K562 (cell line): ENCODE data around the gene PHYKPL. TPM values are rescaled to one million over a fixed set of nuclear protein-coding genes. Genes with fewer than 3 reads are reported as not detected.

ENCODE experiments used
- ATAC-seq: fragments of 200-7000 bp; cut with Tn5 transposase; 3 replicates; pipeline ENCODE4 v1.9.1; 2020; ENCODE audit warnings: moderate library complexity
- BruUV-seq: library from RNA; stranded (reverse); fragments of 400-500 nt; replicated peaks from 2 replicates; lab custom pipeline; 2021; lab: Mats Ljungman, UMichigan
- CTCF ChIA-PET: fragments of 300-600 bp; formaldehyde crosslinking; extraction: SDS; loops from one replicate; lab custom pipeline; 2021; ENCODE audit warnings: low intra/inter-chr PET ratio; lab: Yijun Ruan, JAX
- POLR2A ChIA-PET: fragments of 300-600, 350-650 bp; sonication (Branson Sonifier 250); formaldehyde crosslinking; extraction: SDS; loops from one replicate; lab custom pipeline; 2021; ENCODE audit warnings: antibody characterized with exemption, inconsistent platforms; lab: Yijun Ruan, JAX
- DNase-seq, 4 experiments: peaks; one replicate each; pipeline versions ENCODE4 v3.0.0 to v3.0.0-alpha.2; 2011 to 2018; ENCODE audit warnings: low spot score in 3 of 4, mixed read lengths in 3 of 4; ENCODE audit errors: extremely low read depth in 1 of 4
- FAIRE-seq: peaks from 2 replicates; lab custom pipeline; 2011; peaks lifted over from hg19 to GRCh38; lab: Jason Lieb, UNC
- H2AFZ ChIP-seq: 2 replicates; pipeline ENCODE4 v1.6.0; 2011; ENCODE audit warnings: low read depth, low read length, control low read depth, inconsistent platforms
- H3K27ac ChIP-seq: fragments of 200-600 bp; 3 replicates; pipeline ENCODE4 v1.8.0; 2011; ENCODE audit warnings: low read depth, mild to moderate bottlenecking, control low read depth, inconsistent platforms, low read length, moderate library complexity, mixed read lengths; ENCODE audit errors: extremely low read depth
- H3K27me3 ChIP-seq, 2 experiments: fragments of 300-600 bp in 1 of 2; 2 replicates in 1 of 2; 3 replicates in 1 of 2; pipeline versions ENCODE4 v1.6.0 to v1.8.0; 2011; ENCODE audit warnings: inconsistent platforms in 2 of 2, low read length in 2 of 2, mild to moderate bottlenecking in 1 of 2, mixed read lengths in 1 of 2, moderate library complexity in 1 of 2; ENCODE audit not compliant: control insufficient read depth in 2 of 2, insufficient read depth in 2 of 2
- H3K36me3 ChIP-seq: fragments of 300-600 bp; 3 replicates; pipeline ENCODE4 v1.8.0; 2011; ENCODE audit warnings: mild to moderate bottlenecking, low read length, inconsistent platforms; ENCODE audit not compliant: control insufficient read depth, insufficient read depth
- H3K4me1 ChIP-seq, 2 experiments: fragments of 200-600 bp in 1 of 2; replicated peaks in 1 of 2; 2 replicates in 1 of 2; 3 replicates in 1 of 2; pipeline versions ENCODE4 v1.5.1 to v1.8.0; 2011; ENCODE audit warnings: inconsistent platforms in 2 of 2, low read length in 2 of 2, mild to moderate bottlenecking in 1 of 2, mixed read lengths in 1 of 2, moderate library complexity in 1 of 2; ENCODE audit not compliant: control insufficient read depth in 2 of 2, insufficient read depth in 2 of 2
- H3K4me2 ChIP-seq: 2 replicates; pipeline ENCODE4 v1.6.1; 2011; ENCODE audit warnings: low read length, control low read depth, inconsistent platforms, mixed read lengths; ENCODE audit not compliant: insufficient read depth
- H3K4me3 ChIP-seq: fragments of 200-600 bp; sonication (generic), shearing (Covaris generic); 2 replicates; pipeline ENCODE4 v1.5.1; 2016; ENCODE audit warnings: control low read depth, inconsistent platforms
- H3K79me2 ChIP-seq: fragments of 200-600 bp; 3 replicates; pipeline ENCODE4 v1.8.0; 2011; ENCODE audit warnings: low read length, inconsistent platforms; ENCODE audit not compliant: control insufficient read depth, insufficient read depth
- H3K9ac ChIP-seq, 2 experiments: 2 replicates each; pipeline versions ENCODE4 v1.6.0 to v1.6.1; 2011; ENCODE audit warnings: low read depth in 2 of 2, low read length in 2 of 2, control low read depth in 1 of 2, inconsistent platforms in 1 of 2, mild to moderate bottlenecking in 1 of 2, mixed read lengths in 1 of 2; ENCODE audit not compliant: insufficient read depth in 1 of 2
- H3K9me1 ChIP-seq: one replicate; pipeline ENCODE4 v1.6.0; 2011; ENCODE audit warnings: inconsistent platforms, mild to moderate bottlenecking, low read length, moderate library complexity; ENCODE audit not compliant: control insufficient read depth, insufficient read depth
- H3K9me3 ChIP-seq: replicated peaks from 2 replicates; pipeline ENCODE4 v1.5.1; 2011; ENCODE audit warnings: low read depth, low read length, inconsistent platforms; ENCODE audit not compliant: control insufficient read depth, insufficient read depth
- H4K20me1 ChIP-seq: replicated peaks from 2 replicates; pipeline ENCODE4 v1.6.1; 2011; ENCODE audit warnings: low read length, inconsistent platforms, mixed read lengths; ENCODE audit not compliant: control insufficient read depth, insufficient read depth
- BRD9 ChIP-seq: fragments of 450-650 bp; IDR thresholded peaks from 2 replicates; pipeline ENCODE4 v1.6.1; 2018; ENCODE audit warnings: low read depth; ENCODE audit not compliant: partially characterized antibody
- ELF2 ChIP-seq: fragments of 250-450 bp; sonication (Bioruptor Pico); IDR thresholded peaks from 2 replicates; pipeline ENCODE4 v1.5.0; 2021; ENCODE audit warnings: mild to moderate bottlenecking
- ELF4 ChIP-seq: fragments of 450-650 bp; formaldehyde crosslinking; IDR thresholded peaks from 2 replicates; pipeline ENCODE4 v1.4.0; 2022; ENCODE audit warnings: missing genetic modification characterization
- NCOA2 ChIP-seq, 2 experiments: fragments of 450-650 bp; IDR thresholded peaks; 2 replicates each; pipeline ENCODE4 v1.6.1; 2018; ENCODE audit warnings: mild to moderate bottlenecking in 2 of 2, moderate library complexity in 1 of 2; ENCODE audit not compliant: partially characterized antibody in 2 of 2
- PHB2 ChIP-seq: fragments of 450-650 bp; IDR thresholded peaks from 2 replicates; pipeline ENCODE4 v1.6.1; 2017; ENCODE audit warnings: low read depth
- RHOXF2B ChIP-seq: fragments of 250-450 bp; sonication (Bioruptor Pico); conservative IDR thresholded peaks from 2 replicates; pipeline ENCODE4 v1.5.1; 2021
- SIX5 ChIP-seq, 2 experiments: IDR thresholded peaks; 2 replicates each; pipeline ENCODE4 v1.6.1; 2011; ENCODE audit warnings: low read length in 2 of 2, borderline replicate concordance in 1 of 2, low read depth in 1 of 2, mild to moderate bottlenecking in 1 of 2, moderate library complexity in 1 of 2; ENCODE audit not compliant: insufficient read depth in 1 of 2
- SMARCA4 ChIP-seq: fragments of 450-650 bp; IDR thresholded peaks from 2 replicates; pipeline ENCODE4 v1.6.1; 2016
- XRCC5 ChIP-seq: fragments of 200-400 bp; formaldehyde crosslinking; IDR thresholded peaks from 2 replicates; pipeline ENCODE4 v1.6.1; 2017; ENCODE audit warnings: low read depth, mild to moderate bottlenecking, low read length
- ZC3H4 ChIP-seq: sonication (generic); formaldehyde crosslinking; IDR thresholded peaks from 2 replicates; pipeline ENCODE4 v1.9.0; 2021; ENCODE audit warnings: missing genetic modification reagents, borderline replicate concordance
- ZNF384 ChIP-seq: IDR thresholded peaks from 2 replicates; pipeline ENCODE4 v1.6.1; 2012; ENCODE audit warnings: low read depth, low read length, improper control_type of control experiment
- WGBS: fragments of 100-300 bp; shearing (Covaris generic); methylation state at CpG from one replicate; pipeline ENCODE4 v1.1.6; 2016; ENCODE audit warnings: low coverage, mixed read lengths; ENCODE audit not compliant: insufficient coverage; ENCODE audit errors: missing lambda C conversion rate; 5-methylcytosine and 5-hydroxymethylcytosine counted together
- in situ Hi-C: fragments of 300-500 bp; cut with MboI; formaldehyde crosslinking; loops from 4 replicates; pipeline ENCODE4 v1.15.0; 2018; ENCODE audit warnings: inconsistent platforms, mixed read lengths
- intact Hi-C: fragments of 100-400 bp; cut with micrococcal nuclease; formaldehyde crosslinking; loops from 2 replicates; pipeline ENCODE4 v1.14.2; 2022
- polyA plus RNA-seq, 8 experiments: library from polyadenylated mRNA; depleted of rRNA in 4 of 8; stranded (reverse) in 5 of 8; unstranded in 3 of 8; fragments of >200 nt; fragmentation: Nextera tagmentation in 2 of 8; fragmentation: Illumina TruSeq in 1 of 8; extraction: Ambion mirVana in 2 of 8; extraction: Trizol in 1 of 8; gene quantifications; 2 replicates each; pipeline versions ENCODE4 v1.2.1 to v1.2.3, GENCODE V29; 2011 to 2014; ENCODE audit warnings: inconsistent platforms in 1 of 8, missing spikeins in 1 of 8
- total RNA-seq, 7 experiments: library from RNA; depleted of rRNA in 6 of 7; stranded (reverse); fragments of >200 nt in 6 of 7; fragmentation: Illumina TruSeq in 2 of 7; extraction: Trizol in 2 of 7; gene quantifications; 2 replicates each; pipeline versions ENCODE4 v1.2.1 to v1.2.3, GENCODE V29; 2011 to 2021; ENCODE audit warnings: low replicate concordance in 1 of 7
- TF ChIP-seq, protein P1 (sequence below): sonication (generic); formaldehyde crosslinking; IDR thresholded peaks from 2 replicates; pipeline ENCODE4 v1.5.0; 2020; ENCODE audit warnings: missing genetic modification reagents
- TF ChIP-seq, protein P2 (sequence below), 3 experiments: fragments of 200-800 bp in 1 of 3; sonication (Bioruptor generic) in 1 of 3; sonication (generic) in 1 of 3; formaldehyde crosslinking in 1 of 3; IDR thresholded peaks; 2 replicates each; pipeline versions ENCODE4 v1.6.1 to v1.8.0; 2016 to 2022; ENCODE audit warnings: mild to moderate bottlenecking in 2 of 3, missing compliant biosample characterization in 2 of 3, missing genetic modification characterization in 2 of 3, missing genetic modification reagents in 1 of 3
- TF ChIP-seq, protein P3 (sequence below): fragments of 450-650 bp; IDR thresholded peaks from 2 replicates; pipeline ENCODE4 v1.6.1; 2016; ENCODE audit warnings: low read depth

Gene PHYKPL
- total and polyA plus RNA-seq, 9 of the 15 experiments (the other 6 are each of a cell fraction or from before 2014, with no cell fraction given): 4.7 to 34.7 (median 18.6) TPM

DNA sequence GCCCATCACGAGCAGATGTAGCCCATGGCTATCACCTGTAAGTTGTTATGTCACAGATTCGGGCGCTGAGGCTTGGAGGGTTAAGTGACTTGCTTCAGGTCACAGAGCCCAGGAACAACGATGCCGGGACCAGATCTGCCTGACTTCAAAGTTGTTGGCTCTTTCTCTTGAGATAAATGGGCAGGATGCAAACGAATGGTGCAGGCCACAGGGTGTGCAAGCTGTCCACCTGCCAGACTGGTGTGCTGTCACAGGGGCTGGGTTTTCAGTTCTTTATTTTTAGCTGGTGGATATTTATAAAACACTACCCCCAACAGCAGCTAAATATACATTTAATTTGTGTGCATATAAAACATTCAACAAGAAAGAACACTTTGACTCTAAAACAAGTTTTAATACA, 17.7 kb upstream of the PHYKPL start:
- intact Hi-C loops: no loop called here
- Histone ChIP-seq H3K4me3 (no peak overlapping the region), H2AFZ (no peak overlapping the region), H3K9me3 (no peaks in the 10 kb centered on the region), H3K9ac (no peak overlapping the region), H3K27me3 (peaks cover 16 to 62% of the 10 kb centered on the region in 2 experiments; a peak in 3 of 5 replicates), H3K9me1 (no peaks in the 10 kb centered on the region), H3K4me2 (no peak overlapping the region), H3K79me2 (no peaks in the 10 kb centered on the region), H3K36me3 (no peaks in the 10 kb centered on the region), H3K4me1 (peaks cover 0 to 9% of the 10 kb centered on the region in 2 experiments; a peak in 2 of 5 replicates), H3K27ac (no peak overlapping the region), H4K20me1 (no peaks in the 10 kb centered on the region)
- no peak for FAIRE-seq
- no peak for DNase-seq
- ChIA-PET POLR2A (interaction anchor here (0.9 to 1.7 kb wide), 3 partner anchors 8 to 67 kb away, joined by 3 to 5 read pairs (median 3); no protein-coding TSS in a partner anchor), CTCF (no interaction called here)
- in situ Hi-C loops: no loop called here
- 5% methylated on average over 6 of the region's 6 CpGs for WGBS
- no peak for ATAC-seq
- no TSS peak for BruUV-seq
- TF ChIP-seq, protein P1, sequence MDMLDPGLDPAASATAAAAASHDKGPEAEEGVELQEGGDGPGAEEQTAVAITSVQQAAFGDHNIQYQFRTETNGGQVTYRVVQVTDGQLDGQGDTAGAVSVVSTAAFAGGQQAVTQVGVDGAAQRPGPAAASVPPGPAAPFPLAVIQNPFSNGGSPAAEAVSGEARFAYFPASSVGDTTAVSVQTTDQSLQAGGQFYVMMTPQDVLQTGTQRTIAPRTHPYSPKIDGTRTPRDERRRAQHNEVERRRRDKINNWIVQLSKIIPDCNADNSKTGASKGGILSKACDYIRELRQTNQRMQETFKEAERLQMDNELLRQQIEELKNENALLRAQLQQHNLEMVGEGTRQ (CRISPR knock-in tag): no peak
- TF ChIP-seq ELF4 (CRISPR knock-in tag) (no peak), PHB2 (no peak), BRD9 (no peak), ZNF384 (no peak), ELF2 (no peak), SMARCA4 (no peak), ZC3H4 (CRISPR knock-in tag) (no peak), NCOA2 (IDR thresholded peaks at IDR 0.05; ENCODE audit: partially characterized antibody in 2 of 2) (no peak), RHOXF2B (CRISPR knock-in tag) (no peak), XRCC5 (no peak), SIX5 (IDR thresholded peaks at IDR 0.05; ENCODE audit: borderline replicate concordance in 1 of 2, insufficient read depth in 1 of 2, low read depth in 1 of 2, low read length in 2 of 2) (no peak)
- TF ChIP-seq, protein P2, sequence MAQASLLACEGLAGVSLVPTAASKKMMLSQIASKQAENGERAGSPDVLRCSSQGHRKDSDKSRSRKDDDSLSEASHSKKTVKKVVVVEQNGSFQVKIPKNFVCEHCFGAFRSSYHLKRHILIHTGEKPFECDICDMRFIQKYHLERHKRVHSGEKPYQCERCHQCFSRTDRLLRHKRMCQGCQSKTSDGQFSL (CRISPR knock-in tag; IDR thresholded peaks at IDR 0.05): no peak
- TF ChIP-seq, protein P2 (tag; IDR thresholded peaks at IDR 0.05): no peak
- TF ChIP-seq, protein P3, sequence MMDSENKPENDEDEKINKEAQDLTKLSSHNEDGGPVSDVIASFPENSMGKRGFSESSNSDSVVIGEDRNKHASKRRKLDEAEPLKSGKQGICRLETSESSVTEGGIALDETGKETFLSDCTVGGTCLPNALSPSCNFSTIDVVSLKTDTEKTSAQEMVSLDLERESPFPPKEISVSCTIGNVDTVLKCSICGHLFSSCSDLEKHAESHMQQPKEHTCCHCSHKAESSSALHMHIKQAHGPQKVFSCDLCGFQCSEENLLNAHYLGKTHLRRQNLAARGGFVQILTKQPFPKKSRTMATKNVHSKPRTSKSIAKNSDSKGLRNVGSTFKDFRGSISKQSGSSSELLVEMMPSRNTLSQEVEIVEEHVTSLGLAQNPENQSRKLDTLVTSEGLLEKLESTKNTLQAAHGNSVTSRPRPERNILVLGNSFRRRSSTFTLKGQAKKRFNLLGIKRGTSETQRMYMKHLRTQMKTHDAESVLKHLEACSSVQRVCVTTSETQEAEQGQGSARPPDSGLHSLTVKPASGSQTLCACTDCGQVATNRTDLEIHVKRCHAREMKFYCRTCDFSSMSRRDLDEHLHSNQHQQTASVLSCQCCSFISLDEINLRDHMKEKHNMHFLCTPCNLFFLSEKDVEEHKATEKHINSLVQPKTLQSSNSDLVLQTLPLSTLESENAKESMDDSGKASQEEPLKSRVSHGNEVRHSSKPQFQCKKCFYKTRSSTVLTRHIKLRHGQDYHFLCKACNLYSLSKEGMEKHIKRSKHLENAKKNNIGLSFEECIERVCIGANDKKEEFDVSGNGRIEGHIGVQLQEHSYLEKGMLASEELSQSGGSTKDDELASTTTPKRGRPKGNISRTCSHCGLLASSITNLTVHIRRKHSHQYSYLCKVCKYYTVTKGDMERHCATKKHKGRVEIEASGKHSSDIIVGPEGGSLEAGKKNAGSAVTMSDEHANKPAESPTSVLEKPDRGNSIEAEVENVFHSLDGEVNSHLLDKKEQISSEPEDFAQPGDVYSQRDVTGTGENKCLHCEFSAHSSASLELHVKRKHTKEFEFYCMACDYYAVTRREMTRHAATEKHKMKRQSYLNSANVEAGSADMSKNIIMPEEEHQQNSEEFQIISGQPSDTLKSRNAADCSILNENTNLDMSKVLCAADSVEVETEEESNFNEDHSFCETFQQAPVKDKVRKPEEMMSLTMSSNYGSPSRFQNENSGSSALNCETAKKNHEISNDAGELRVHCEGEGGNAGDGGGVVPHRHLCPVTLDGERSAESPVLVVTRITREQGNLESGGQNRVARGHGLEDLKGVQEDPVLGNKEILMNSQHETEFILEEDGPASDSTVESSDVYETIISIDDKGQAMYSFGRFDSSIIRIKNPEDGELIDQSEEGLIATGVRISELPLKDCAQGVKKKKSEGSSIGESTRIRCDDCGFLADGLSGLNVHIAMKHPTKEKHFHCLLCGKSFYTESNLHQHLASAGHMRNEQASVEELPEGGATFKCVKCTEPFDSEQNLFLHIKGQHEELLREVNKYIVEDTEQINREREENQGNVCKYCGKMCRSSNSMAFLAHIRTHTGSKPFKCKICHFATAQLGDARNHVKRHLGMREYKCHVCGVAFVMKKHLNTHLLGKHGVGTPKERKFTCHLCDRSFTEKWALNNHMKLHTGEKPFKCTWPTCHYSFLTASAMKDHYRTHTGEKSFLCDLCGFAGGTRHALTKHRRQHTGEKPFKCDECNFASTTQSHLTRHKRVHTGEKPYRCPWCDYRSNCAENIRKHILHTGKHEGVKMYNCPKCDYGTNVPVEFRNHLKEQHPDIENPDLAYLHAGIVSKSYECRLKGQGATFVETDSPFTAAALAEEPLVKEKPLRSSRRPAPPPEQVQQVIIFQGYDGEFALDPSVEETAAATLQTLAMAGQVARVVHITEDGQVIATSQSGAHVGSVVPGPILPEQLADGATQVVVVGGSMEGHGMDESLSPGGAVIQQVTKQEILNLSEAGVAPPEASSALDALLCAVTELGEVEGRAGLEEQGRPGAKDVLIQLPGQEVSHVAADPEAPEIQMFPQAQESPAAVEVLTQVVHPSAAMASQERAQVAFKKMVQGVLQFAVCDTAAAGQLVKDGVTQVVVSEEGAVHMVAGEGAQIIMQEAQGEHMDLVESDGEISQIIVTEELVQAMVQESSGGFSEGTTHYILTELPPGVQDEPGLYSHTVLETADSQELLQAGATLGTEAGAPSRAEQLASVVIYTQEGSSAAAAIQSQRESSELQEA: no peak
